Adrenal gland (tissue), 12 donors: ENCODE results near the gene PPP2R5E. TPM values are rescaled to one million over a fixed set of nuclear protein-coding genes. Genes with fewer than 3 reads are reported as not detected.

ENCODE experiments used
- DNase-seq, 7 donors: peaks; one replicate each; pipeline ENCODE4 v3.0.0-alpha.2; 2019 to 2020
- H3K27ac ChIP-seq, 5 donors: fragments of 200-600 bp; sonication (generic) in 4 of 5; 1 replicate in 3 of 5; 2 replicates in 2 of 5; pipeline versions ENCODE4 v1.5.1 to v1.8.0; 2016 to 2020; ENCODE audit warnings: mild to moderate bottlenecking in 1 of 5
- H3K27me3 ChIP-seq: fragments of 200-600 bp; 2 replicates; pipeline ENCODE4 v1.8.0; 2021
- H3K36me3 ChIP-seq, 2 donors: fragments of 200-600 bp; replicated peaks in 1 of 2; 1 replicate in 1 of 2; 2 replicates in 1 of 2; pipeline versions ENCODE4 v1.5.1 to v1.8.0; 2018 to 2022
- H3K4me1 ChIP-seq, 2 donors: fragments of 200-600 bp; replicated peaks in 1 of 2; 1 replicate in 1 of 2; 2 replicates in 1 of 2; pipeline versions ENCODE4 v1.5.1 to v1.8.0; 2018 to 2021
- H3K4me3 ChIP-seq, 4 donors: fragments of 200-600 bp; sonication (generic) in 3 of 4; one replicate each; pipeline ENCODE4 v1.5.1; 2016 to 2018
- H3K9me3 ChIP-seq, 3 donors: fragments of 200-600 bp; sonication (generic) in 1 of 3; replicated peaks in 1 of 3; 1 replicate in 2 of 3; 2 replicates in 1 of 3; pipeline versions ENCODE4 v1.5.1 to v1.8.0; 2016 to 2021
- POLR2A ChIP-seq, 2 donors: fragments of 450-650 bp; IDR thresholded peaks; one replicate each; pipeline ENCODE4 v1.6.1; 2017; ENCODE audit warnings: antibody characterized with exemption in 2 of 2, mild to moderate bottlenecking in 2 of 2, moderate library complexity in 1 of 2
- WGBS, 4 donors: extraction: QIAGEN DNeasy Blood & Tissue Kit in 2 of 4; methylation state at CpG; one replicate each; pipeline versions ENCODE4 v1.1.5 to v1.1.7; 2013 to 2017; 5-methylcytosine and 5-hydroxymethylcytosine counted together
- intact Hi-C, 2 donors: fragments of 100-400 bp; cut with DNase I; formaldehyde crosslinking; loops; one replicate each; pipeline versions ENCODE4 v1.14.1 to v1.15.0; 2022 to 2023
- polyA plus RNA-seq, 3 donors: library from polyadenylated mRNA; stranded (reverse); fragments of 200-250 nt in 2 of 3; fragments of 350-450 nt in 1 of 3; fragmentation: Illumina TruSeq in 1 of 3; extraction: RNeasy Lipid Tissue Mini Kit (QIAGEN cat#74804) in 1 of 3; gene quantifications; one replicate each; pipeline ENCODE4 v1.2.3, GENCODE V29; 2013 to 2014
- total RNA-seq, 9 donors: library from RNA; depleted of rRNA in 4 of 9; stranded (reverse); fragments of >200 nt in 4 of 9; fragments of 120-200 nt in 1 of 9; fragmentation: NEBNext Ultra II Directional in 1 of 9; extraction: Animal tissue kit (Norgen Biotek cat#: 25700) in 1 of 9; gene quantifications; one replicate each; pipeline versions ENCODE4 v1.1.0 to v1.2.4, GENCODE V29; 2013 to 2023
- TF ChIP-seq, protein P1 (sequence below), 6 experiments: fragments of 450-650 bp in 4 of 6; fragments of 200-600 bp in 2 of 6; sonication (generic) in 1 of 6; IDR thresholded peaks; 1 replicate in 5 of 6; 2 replicates in 1 of 6; pipeline versions ENCODE4 v1.5.1 to v1.8.0; 2016 to 2021; ENCODE audit warnings: antibody characterized with exemption in 6 of 6, mild to moderate bottlenecking in 2 of 6, moderate library complexity in 1 of 6
- donor health status: healthy with polysubstance abuse.
- donor health status: Bipolar disorder and iron deficiency.
- donor health status: DM: yes; HTN: yes; CAD: no.
- donor health status: DM: no; HTN: no; CAD: no.
- donor health status: DM: no; HTN: no; CAD: no.
- donor health status: DM: yes; HTN: yes; CAD: no.

Gene PPP2R5E
- total and polyA plus RNA-seq, 12 donors, result 5.7 to 46.5 (median 23.9) TPM

DNA sequence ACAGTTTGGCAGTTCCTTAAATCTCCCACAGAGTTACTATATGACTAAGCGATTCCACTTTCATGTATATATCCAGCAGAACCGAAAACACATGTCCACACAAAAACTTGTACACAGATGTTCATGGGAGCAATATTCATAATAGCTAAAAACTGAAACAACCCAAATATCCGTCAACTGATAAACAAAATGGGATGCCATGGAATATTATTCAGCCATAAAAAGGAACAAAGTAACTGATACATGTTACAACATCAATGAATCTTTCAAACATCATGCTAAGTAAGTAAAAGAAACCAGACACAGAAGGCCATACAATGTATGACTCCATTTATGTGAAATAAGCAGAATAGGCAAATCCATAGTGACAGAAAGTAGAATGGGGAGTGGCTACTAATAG is 144.2 kb downstream of the PPP2R5E start:
- H3K27me3 ChIP-seq, result no peaks in the 10 kb centered on the region
- TF ChIP-seq, protein P1, sequence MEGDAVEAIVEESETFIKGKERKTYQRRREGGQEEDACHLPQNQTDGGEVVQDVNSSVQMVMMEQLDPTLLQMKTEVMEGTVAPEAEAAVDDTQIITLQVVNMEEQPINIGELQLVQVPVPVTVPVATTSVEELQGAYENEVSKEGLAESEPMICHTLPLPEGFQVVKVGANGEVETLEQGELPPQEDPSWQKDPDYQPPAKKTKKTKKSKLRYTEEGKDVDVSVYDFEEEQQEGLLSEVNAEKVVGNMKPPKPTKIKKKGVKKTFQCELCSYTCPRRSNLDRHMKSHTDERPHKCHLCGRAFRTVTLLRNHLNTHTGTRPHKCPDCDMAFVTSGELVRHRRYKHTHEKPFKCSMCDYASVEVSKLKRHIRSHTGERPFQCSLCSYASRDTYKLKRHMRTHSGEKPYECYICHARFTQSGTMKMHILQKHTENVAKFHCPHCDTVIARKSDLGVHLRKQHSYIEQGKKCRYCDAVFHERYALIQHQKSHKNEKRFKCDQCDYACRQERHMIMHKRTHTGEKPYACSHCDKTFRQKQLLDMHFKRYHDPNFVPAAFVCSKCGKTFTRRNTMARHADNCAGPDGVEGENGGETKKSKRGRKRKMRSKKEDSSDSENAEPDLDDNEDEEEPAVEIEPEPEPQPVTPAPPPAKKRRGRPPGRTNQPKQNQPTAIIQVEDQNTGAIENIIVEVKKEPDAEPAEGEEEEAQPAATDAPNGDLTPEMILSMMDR (IDR thresholded peaks at IDR 0.05), result no peak
- no peak for TF ChIP-seq POLR2A (IDR thresholded peaks at IDR 0.05)
- intact Hi-C loops, result no loop called here
- no peak overlapping the region for H3K4me3 ChIP-seq
- 98 to 100% (median 99%) methylated on average over 3 of the region's 3 CpGs for WGBS, 4 donors
- H3K9me3 ChIP-seq, result no peaks in the 10 kb centered on the region
- peaks cover 0 to 12% of the 10 kb centered on the region in 2 donors for H3K4me1 ChIP-seq
- DNase-seq, result no peak
- no peak overlapping the region for H3K27ac ChIP-seq
- peaks cover 0 to 10% of the 10 kb centered on the region in 2 donors for H3K36me3 ChIP-seq

DNA sequence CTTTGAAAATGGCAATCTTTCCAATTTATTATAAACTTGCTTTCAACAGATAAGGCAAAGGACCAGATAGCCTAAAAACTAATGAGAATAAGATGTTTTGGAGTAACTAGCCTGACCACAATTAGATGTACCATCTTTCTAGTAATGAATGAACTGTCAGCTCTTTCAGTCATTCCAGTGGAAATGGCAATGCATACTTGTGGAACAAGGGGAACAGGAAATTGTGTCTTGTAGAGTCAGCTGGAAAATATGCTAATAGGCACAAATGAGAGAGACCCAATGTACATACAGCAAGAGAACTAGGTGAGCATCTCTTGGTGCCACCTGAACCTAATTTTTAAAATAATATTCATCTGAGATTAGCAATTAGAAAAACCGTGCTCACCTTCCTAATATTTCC is 148.3 kb downstream of the PPP2R5E start:
- intact Hi-C loops, result loop anchor here in 1 of 2 donors (5.0 kb wide), 1 partner anchor 147 kb away; the partner anchor contains the start of gene PPP2R5E
- H3K36me3 ChIP-seq, result peaks cover 0 to 18% of the 10 kb centered on the region in 2 donors

DNA sequence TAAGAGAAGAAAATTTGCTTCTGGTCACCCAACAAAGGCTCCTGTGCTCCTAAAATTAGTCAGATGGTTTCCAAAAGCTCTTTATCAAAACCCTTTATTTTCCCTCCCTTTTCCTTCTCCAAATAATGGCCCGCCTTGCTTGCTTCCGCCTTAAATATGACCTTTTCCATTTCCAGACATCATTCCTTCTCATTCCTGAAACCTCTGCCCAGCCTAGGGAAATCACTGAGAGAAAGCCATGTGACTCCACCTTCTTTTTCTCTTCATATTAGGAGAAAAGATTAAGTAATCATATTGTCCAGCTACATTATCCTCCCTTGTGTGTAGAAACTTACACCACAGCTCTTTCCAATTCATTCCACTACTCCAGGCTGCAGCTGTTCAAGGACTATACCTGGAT is 148.7 kb downstream of the PPP2R5E start:
- no peaks in the 10 kb centered on the region for H3K4me1 ChIP-seq
- DNase-seq, result no peak
- WGBS, 4 donors, result 89 to 97% (median 93%) methylated on average over 2 of the region's 2 CpGs
- no peaks in the 10 kb centered on the region for H3K27me3 ChIP-seq
- H3K4me3 ChIP-seq, result no peak overlapping the region
- TF ChIP-seq, protein P1 (IDR thresholded peaks at IDR 0.05), result no peak
- no peak for TF ChIP-seq POLR2A (IDR thresholded peaks at IDR 0.05)
- no peaks in the 10 kb centered on the region for H3K9me3 ChIP-seq
- H3K36me3 ChIP-seq, result peaks cover 0 to 18% of the 10 kb centered on the region in 2 donors
- no peak overlapping the region for H3K27ac ChIP-seq
- intact Hi-C loops, result loop anchor here in 1 of 2 donors (5.0 kb wide), 1 partner anchor 148 kb away; the partner anchor contains the start of gene PPP2R5E

More for the DNA sequence above, 148.3 kb downstream of the PPP2R5E start:
- no peak overlapping the region for H3K4me3 ChIP-seq
- H3K9me3 ChIP-seq, result no peaks in the 10 kb centered on the region
- H3K4me1 ChIP-seq, result no peaks in the 10 kb centered on the region
- WGBS, 4 donors, result 93 to 100% (median 97%) methylated on average over 1 of the region's 1 CpG
- no peak overlapping the region for H3K27ac ChIP-seq
- TF ChIP-seq, protein P1 (IDR thresholded peaks at IDR 0.05), result no peak
- TF ChIP-seq POLR2A (IDR thresholded peaks at IDR 0.05), result no peak
- no peak for DNase-seq
- H3K27me3 ChIP-seq, result no peaks in the 10 kb centered on the region

DNA sequence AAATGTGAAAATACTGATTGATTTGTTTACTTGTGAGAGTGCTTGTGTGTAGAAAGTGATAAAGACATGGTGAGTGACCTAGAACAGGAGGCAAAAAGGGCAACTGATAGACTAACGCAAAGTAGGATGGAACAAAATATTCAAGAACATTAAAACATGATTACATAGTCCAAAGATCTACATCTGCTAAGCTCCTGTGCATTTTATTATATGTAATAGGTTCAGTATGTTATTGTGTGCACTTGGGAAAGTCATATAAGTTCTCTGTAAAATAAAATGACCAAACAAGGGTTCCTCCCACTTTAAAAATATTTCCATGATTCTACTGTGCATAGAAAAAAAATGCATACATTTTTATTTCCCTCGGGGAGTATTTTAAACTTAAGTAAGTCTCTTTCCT is 150.2 kb downstream of the PPP2R5E start:
- H3K4me3 ChIP-seq, result no peak overlapping the region
- peaks cover 0 to 18% of the 10 kb centered on the region in 2 donors for H3K36me3 ChIP-seq
- 86 to 100% (median 89%) methylated on average over 2 of the region's 2 CpGs for WGBS, 4 donors
- H3K9me3 ChIP-seq, result no peaks in the 10 kb centered on the region
- H3K27me3 ChIP-seq, result no peaks in the 10 kb centered on the region
- TF ChIP-seq, protein P1 (IDR thresholded peaks at IDR 0.05), result no peak
- TF ChIP-seq POLR2A (IDR thresholded peaks at IDR 0.05), result no peak
- no peaks in the 10 kb centered on the region for H3K4me1 ChIP-seq
- intact Hi-C loops, result loop anchor here in 1 of 2 donors (5.0 kb wide), 1 partner anchor 149 kb away; the partner anchor contains the start of gene PPP2R5E
- DNase-seq, result no peak
- no peak overlapping the region for H3K27ac ChIP-seq
